Measurements from ENCODE around the gene UBXN1. TPM values are rescaled to one million over a fixed set of nuclear protein-coding genes. Genes with fewer than 3 reads are reported as not detected.

UBXN1 gene
- total RNA-seq, 1 experiment from 2014 or later: 94.2 TPM

GRCh38 chr11:62645671-62645945 is 33.3 kb downstream of the UBXN1 start:
- Histone ChIP-seq H3K4me2 (ENCODE audit: low read length) (peak overlapping the region; percentile 84), H3K36me3 (ENCODE audit: control insufficient read depth in 1 of 2, insufficient read depth in 2 of 2, low read length in 2 of 2) (peaks cover 10 to 22% of the 10 kb centered on the region in 2 experiments; a peak in 3 of 4 replicates), H2AFZ (ENCODE audit: low read depth, low read length, poor library complexity, severe bottlenecking) (no peak overlapping the region), H3K4me3 (replicated peaks in 1 of 2; ENCODE audit: low read depth in 1 of 2, low read length in 2 of 2) (peak overlapping the region; percentile 96 to 100), H3K27ac (ENCODE audit: low read depth, low read length) (peak overlapping the region; percentile 92), H4K20me1 (ENCODE audit: insufficient read depth) (no peaks in the 10 kb centered on the region), H3K9me3 (ENCODE audit: control insufficient read depth in 1 of 2, insufficient read depth in 1 of 2, low read depth in 1 of 2, low read length in 2 of 2) (no peaks in the 10 kb centered on the region), H3K27me3 (ENCODE audit: insufficient read depth, low read length) (no peaks in the 10 kb centered on the region), H3K9ac (ENCODE audit: low read length) (peak overlapping the region; percentile 99), H3K9me2 (ENCODE audit: insufficient read depth) (no peaks in the 10 kb centered on the region), H3K79me2 (ENCODE audit: insufficient read depth, low read length) (peaks cover 65% of the 10 kb centered on the region), H3K4me1 (ENCODE audit: control insufficient read depth in 1 of 2, insufficient read depth in 2 of 2, low read length in 2 of 2) (peaks cover 5 to 16% of the 10 kb centered on the region in 2 experiments; a peak in 3 of 4 replicates)
- TF ChIP-seq POLR2A (IDR thresholded peaks at IDR 0.05; ENCODE audit: borderline replicate concordance, extremely low read depth, insufficient read depth, insufficient read length) (no peak), EZH2 (IDR thresholded peaks at IDR 0.05) (no peak), RAD21 (IDR thresholded peaks at IDR 0.05; ENCODE audit: low read depth) (no peak), SIN3A (IDR thresholded peaks at IDR 0.05; ENCODE audit: low read depth) (no peak), YY1 (IDR thresholded peaks at IDR 0.05; ENCODE audit: extremely low read depth, insufficient replicate concordance, low read depth, low read length) (no peak), ELF1 (IDR thresholded peaks at IDR 0.05; ENCODE audit: borderline replicate concordance, low read depth) (no peak), ATF3 (IDR thresholded peaks at IDR 0.05) (no peak), ZNF274 (IDR thresholded peaks at IDR 0.05; ENCODE audit: low read depth, low read length) (no peak)
- TF ChIP-seq, protein P1, sequence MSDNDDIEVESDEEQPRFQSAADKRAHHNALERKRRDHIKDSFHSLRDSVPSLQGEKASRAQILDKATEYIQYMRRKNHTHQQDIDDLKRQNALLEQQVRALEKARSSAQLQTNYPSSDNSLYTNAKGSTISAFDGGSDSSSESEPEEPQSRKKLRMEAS (IDR thresholded peaks at IDR 0.05): no peak
- TF ChIP-seq, protein P2, sequence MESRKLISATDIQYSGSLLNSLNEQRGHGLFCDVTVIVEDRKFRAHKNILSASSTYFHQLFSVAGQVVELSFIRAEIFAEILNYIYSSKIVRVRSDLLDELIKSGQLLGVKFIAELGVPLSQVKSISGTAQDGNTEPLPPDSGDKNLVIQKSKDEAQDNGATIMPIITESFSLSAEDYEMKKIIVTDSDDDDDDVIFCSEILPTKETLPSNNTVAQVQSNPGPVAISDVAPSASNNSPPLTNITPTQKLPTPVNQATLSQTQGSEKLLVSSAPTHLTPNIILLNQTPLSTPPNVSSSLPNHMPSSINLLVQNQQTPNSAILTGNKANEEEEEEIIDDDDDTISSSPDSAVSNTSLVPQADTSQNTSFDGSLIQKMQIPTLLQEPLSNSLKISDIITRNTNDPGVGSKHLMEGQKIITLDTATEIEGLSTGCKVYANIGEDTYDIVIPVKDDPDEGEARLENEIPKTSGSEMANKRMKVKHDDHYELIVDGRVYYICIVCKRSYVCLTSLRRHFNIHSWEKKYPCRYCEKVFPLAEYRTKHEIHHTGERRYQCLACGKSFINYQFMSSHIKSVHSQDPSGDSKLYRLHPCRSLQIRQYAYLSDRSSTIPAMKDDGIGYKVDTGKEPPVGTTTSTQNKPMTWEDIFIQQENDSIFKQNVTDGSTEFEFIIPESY (IDR thresholded peaks at IDR 0.05; ENCODE audit: extremely low read depth, insufficient replicate concordance, low read length): no peak
- intact Hi-C loops (cut with micrococcal nuclease): loop anchor here (5.0 kb wide), 1 partner anchor 33 kb away; the partner anchor contains the start of genes EML3 and ROM1
- ChIA-PET CTCF (no interaction called here), RAD21 (ENCODE audit: low non-redundant PET in 1 of 2, low total read pairs in 2 of 2, uncharacterized antibody in 2 of 2, unreplicated experiment in 2 of 2) (no interaction called here), POLR2A (interaction anchor here (1.3 to 14.1 kb wide), 3 partner anchors 10 to 24 kb away, joined by 3 to 195 read pairs (median 5); partner anchors contain the start of genes B3GAT3, C11orf98 and CSKMT)
- no peak for DNase-seq (ENCODE audit: low read depth, low spot score)
- BruUV-seq (replicated peaks): no TSS peak
- ATAC-seq: no peak; the same call in 1 of the 2 replicates

Measured in HCT116 (cell line).